Fibroblast of the conjunctiva (primary cell): ENCODE measurements around the gene LAMA3.
"Not testable (repeated sequence)": the region's sequence is repeated elsewhere in the genome, so short reads cannot be mapped to it uniquely, and the experiment has no call there.

ENCODE experiments used
- DNase-seq: peaks from one replicate; pipeline ENCODE4 v3.0.0-alpha.2; 2010; ENCODE audit warnings: low read depth

Gene LAMA3

DNA sequence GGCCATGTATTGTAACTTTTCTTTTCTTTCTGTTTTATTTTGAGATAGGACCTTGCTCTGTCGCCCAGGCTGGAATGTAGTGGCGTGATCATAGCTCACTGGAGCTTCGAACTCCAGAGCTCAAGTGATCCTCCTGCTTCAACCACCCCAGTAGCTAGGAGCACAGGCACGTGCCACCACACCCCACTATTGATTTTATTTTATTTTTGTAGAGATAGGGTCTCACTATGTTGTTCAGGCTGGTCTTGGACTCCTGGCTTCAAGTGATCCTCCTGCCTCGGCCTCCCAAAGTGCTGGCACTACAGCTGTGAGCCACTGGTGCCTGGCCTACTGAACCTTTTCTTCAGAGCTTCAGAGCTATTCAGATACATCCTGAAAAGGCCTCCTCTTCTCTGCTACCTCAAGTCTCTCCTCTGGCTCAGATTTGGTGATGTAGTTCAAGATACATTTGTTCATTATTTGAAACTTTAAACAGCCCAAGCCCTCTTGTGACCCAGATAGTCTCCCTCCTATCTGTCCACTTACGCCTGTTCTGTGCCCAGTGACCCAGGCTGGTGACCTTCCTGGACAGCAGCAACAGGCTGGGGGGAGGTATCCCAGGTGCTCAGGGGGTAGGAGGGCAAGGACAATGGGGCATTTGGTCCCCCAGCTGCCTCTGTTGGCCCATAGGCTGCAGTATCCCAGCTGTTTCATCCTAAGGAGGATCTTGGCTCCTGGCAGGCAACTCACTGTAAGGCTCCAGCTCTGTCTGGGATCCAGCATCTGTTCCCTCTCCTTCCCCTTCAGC is 38.6 kb downstream of the LAMA3 start:
- no peak for DNase-seq

GRCh38 chr18:23730857-23731256 is 41.6 kb downstream of the LAMA3 start:
- no peak for DNase-seq

- DNase-seq: no peak
Measured at GRCh38 chr18:23731861-23732260, 42.6 kb downstream of the LAMA3 start.

- no peak for DNase-seq
Measured at GRCh38 chr18:23732439-23732838, 43.2 kb downstream of the LAMA3 start.

DNA sequence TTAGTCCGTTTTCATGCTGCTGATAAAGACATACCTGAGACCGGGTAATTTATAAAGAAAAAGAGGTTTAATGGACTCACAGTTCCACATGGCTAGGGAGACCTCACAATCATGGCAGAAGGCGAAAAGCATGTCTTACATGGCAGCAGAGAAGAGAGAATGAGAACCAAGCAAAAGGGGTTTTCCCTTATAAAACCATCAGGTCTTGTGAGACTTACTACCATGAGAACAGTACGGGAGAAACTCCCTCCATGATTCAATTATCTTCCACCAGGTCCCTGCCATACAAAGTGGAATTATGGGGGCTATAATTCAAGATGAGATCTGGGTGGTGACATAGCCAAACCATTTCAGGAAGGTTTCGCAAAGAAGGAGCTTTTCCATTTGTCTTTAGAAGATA is 44.0 kb downstream of the LAMA3 start:
- DNase-seq: not testable (repeated sequence)

- no peak for DNase-seq
Measured at GRCh38 chr18:23733895-23734294, 44.6 kb downstream of the LAMA3 start.

DNA sequence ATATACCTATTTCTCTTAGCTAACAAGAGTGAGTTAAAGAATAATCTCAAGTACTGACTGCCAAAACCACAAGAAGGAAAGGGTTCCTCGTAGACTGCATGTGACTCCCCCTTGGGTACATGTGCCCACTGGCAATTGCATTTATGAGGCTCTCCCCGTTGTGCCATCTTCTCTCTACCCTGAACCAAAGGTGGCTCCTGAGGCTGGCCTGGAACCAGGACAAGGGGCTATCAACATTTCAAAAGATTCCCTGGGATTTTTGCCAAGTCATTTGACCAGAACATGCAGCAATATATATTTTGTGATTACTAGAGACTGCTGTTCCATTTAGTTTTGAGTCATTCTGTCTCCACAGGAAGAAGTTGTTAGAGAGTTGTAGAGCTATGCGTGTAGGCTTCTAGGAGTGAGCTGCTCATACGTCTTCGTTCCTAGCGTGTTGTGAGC is 45.8 kb downstream of the LAMA3 start:
- DNase-seq: no peak

DNA sequence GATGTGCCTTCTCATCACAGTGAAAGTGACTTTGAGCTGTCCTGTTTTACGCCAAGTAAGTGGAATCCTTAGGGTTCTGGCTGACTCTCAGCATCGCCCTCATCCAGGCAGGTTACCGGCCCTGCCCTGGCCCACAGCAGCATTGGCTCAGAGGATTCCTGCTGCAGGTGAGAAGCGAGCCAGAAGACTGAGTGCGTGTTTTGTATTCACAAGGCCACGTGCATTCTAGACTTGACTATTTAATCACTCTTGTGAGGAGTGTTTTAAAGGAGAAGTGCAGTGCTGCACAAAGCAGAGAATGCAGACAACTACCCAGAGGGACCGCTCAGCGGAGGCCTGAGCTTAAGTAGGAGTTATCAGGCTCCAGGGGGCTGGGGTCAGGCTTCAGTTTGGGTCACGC is 48.3 kb downstream of the LAMA3 start:
- DNase-seq: no peak

- no peak for DNase-seq
Measured at GRCh38 chr18:23738151-23738550, 48.9 kb downstream of the LAMA3 start.

- DNase-seq: no peak
Measured at GRCh38 chr18:23738575-23738974, 49.3 kb downstream of the LAMA3 start.

DNA sequence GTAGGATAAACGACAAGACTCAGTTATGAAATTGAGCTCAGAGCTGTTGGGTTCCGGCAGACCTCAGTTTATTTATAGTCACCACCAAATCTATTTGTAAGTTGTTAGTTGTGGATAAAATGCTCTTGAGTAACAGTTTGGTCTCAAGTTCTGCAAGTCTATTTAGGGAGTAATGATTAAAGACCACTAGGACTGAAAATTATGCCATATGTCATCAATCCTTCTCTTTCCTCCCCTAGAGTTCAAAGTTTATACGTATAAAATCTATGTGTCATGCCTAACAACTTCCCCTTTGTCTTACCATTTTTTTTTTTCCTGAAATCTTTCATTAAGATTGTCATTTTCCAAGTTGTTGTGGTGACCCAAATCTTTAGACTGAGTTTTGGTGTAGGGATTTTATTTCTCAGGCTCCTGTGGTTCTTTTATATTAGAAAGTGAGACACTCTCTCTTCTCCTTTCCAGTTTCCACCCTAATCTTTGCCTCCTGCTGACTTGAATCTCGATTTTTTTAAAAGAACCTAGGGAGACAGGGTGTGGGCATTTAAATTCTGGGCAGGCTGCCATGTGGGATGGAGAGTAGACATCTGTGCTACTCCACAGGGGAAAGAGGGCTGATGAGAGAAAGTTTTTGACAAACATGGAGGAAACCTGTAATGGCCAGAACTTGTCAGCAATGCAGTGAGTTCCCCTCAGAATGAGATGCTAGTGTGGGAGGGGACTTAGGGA is 51.0 kb downstream of the LAMA3 start:
- peak; percentile 41 for DNase-seq

- not testable (repeated sequence) for DNase-seq
Measured at GRCh38 chr18:23741967-23742366, 52.7 kb downstream of the LAMA3 start.

DNA sequence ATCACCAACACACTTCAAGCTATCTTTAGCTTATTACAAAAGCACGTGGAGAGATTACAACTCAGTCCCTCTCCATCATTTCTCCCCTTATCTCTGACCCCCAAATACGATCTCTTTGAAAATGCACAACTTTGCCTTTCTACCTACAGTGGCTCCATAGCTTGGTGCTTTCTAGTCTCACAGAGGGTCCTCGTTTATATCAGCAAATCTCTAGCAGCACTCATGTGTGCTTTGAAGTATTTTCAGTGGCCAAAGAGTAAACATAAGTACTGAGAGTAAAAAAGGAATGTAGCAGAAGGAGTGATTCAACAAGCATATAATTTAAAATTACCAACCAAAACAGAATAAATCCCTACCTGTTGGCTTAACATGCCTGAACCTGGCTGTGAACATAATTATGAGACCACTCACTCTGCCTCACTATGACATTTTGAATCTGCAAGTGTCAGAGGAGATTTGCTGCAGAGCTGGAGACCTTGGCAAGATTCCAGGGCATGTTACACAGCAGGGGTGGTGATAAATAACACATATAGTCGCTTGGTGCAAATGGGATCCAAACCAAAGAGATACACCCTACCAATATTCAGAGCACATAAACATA is 54.6 kb downstream of the LAMA3 start:
- DNase-seq: no peak

DNA sequence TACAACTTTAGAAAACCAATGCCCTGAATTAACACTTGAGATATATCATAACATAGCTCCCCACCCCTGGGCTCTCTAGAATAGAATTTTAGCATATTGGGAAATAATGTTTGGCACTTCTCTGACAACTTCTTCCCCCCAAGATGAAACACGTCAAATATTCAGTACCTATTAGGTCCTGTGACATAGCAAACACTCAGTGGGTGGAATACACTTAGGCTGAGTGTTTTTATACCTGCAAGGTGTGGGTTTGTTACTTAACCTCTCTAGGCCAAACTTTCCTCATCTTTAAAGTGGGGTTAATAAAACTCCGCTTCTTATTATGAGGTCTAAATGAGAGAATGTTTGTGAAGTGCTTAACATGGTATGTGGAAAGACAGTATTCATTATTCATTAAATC is 56.1 kb downstream of the LAMA3 start:
- no peak for DNase-seq

DNA sequence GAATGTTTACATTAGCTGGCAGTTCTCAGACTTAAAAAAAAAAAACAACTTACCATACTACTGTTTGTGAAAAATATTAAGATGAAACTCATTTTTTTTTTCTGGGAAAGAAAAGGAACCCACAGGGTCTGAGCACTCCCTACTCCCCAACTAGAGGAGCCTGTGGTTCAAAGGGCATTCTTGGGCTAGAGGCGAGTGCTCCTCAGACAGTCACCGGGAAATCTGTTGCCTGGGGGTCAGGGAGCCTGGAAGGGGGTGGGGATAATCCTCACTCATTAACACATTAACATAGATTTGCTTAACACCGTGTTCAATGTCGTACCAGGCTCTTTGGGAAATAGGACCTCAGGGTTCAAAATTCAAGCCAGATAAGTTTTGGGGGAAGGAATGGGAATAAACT is 57.6 kb downstream of the LAMA3 start:
- no peak for DNase-seq

DNA sequence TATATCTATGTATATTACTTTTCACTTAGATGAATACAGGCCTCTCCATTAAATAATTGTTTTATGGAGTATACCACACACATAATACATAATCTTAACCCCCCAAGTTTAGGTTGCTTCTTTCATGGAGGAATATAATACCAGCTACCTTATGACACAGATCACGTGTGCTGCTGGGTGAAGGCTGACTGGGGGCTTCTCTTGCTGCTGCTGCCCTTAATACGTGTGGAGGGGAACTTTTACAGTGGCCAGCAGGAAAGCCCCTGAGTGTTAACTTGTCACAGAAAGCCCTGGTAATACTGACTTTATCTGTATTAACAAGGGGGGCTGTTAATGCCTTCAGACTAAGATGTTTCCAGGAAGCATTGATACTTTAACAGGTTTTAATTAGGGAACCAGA is 63.1 kb downstream of the LAMA3 start:
- DNase-seq: no peak

DNA sequence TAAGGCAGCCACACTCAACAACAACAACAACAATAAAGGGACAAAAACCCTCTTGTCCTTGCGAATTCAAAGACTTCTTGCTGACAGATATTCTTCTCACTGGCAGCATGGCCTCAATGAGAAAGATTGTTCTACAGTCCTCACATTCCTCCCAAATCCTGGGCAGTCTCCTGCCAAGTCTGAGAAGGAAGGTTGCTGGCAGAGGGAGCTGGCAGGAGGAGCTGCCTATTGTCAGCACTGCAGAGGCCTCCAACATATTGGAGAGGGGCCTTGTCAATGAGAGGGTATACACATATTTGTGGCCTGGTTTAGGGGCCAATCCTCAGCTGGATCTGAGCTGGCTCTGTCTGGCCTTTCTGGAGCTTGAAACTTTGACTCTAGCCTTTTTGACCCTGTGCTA is 63.5 kb downstream of the LAMA3 start:
- peak; percentile 10 for DNase-seq

DNA sequence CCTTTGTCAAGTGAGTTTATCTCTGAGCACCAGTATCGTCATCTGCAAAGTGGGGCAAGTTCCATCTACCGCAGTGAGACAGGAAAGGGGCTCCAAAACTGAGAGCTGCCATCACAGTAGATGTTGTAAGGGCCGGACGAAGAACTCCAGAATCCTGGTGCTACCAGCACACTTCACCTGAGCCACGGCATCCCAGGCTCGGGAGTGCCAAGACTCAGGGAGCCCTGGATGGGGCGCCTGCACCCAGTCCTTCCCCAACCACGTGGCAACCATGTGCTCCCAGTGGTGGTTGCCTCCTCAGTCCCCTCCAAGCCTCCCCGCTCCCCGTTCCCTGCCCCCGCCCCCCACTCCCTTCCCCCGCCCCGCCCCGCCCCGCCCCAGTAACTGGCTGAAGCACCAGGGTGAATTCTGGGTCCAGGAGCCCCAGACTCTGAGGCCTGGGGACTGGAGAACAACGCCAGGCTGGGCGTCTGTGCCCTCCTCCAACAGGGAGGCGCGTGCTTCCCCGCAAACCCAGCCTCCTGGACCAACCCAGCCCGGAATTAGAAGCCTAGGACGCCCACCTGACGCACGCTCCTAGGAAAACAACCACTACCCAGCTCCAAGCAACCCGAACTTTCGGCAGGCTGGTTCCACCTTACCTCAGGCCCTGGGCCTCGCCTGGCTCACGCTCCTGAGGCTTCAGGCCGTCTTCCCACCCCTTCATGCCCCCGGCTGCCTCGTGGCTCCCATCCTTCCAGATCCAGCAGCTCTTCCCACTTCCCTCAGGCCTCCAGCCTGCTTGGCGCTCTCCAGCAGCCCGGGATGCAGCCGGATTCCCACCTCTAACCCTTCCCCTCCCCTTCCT is 67.6 kb downstream of the LAMA3 start:
- no peak for DNase-seq

DNA sequence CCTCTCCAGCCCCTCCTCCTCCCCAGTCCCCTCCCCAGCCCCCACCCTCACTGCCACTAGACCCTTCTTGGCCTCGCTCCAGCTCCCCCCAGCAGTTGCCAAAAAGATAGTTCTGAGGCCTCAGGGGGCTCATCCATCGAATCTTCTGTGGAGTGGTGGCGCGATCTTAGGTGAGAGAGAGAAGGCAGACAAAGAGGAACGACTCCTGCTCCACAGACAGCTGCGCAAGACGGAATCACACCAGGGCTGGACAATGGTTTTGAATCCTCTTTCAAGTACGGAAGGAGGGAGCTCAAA is 68.1 kb downstream of the LAMA3 start:
- no peak for DNase-seq

DNA sequence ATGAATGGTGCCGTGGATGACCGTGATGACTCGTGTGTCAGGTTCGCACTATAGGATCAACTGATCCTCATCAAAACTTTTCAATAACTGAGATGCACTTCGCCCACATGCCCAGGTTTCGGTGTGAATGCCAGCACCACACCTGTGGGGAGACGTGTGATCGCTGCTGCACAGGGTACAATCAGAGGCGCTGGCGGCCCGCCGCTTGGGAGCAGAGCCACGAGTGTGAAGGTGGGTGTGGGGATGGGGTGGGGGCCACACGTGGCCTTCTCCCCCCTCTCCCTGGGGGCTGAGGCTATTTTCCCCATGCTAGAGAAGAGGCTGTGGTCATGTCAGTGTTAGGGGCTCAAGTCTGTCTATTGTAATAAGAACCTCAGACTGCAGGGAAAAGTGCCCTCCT is 69.0 kb downstream of the LAMA3 start:
- no peak for DNase-seq

GRCh38 chr18:23761941-23762340 is 72.7 kb downstream of the LAMA3 start:
- DNase-seq: no peak

GRCh38 chr18:23763343-23763742 is 74.1 kb downstream of the LAMA3 start:
- no peak for DNase-seq
